Small intestine (tissue), 7 donors: ENCODE data around the gene TNRC6A. TPM values are rescaled to one million over a fixed set of nuclear protein-coding genes. Genes with fewer than 3 reads are reported as not detected.
"Not testable (repeated sequence)": the region's sequence is repeated elsewhere in the genome, so short reads cannot be mapped to it uniquely, and the experiment has no call there.

Source experiments
- DNase-seq, 2 donors: peaks; one replicate each; pipeline versions ENCODE4 v3.0.0 to v3.0.0-alpha.2; 2013
- FAIRE-seq: peaks from 2 replicates; lab custom pipeline; 2012; peaks lifted over from hg19 to GRCh38; lab: Jason Lieb, UNC
- H3K27ac ChIP-seq, 3 donors: one replicate each; pipeline ENCODE4 v1.5.1; 2013; ENCODE audit warnings: low read length in 2 of 3, mild to moderate bottlenecking in 2 of 3, control low read depth in 1 of 3, inconsistent platforms in 1 of 3, low read depth in 1 of 3, moderate library complexity in 1 of 3
- H3K27me3 ChIP-seq, 3 donors: one replicate each; pipeline ENCODE4 v1.6.1; 2013; ENCODE audit warnings: low read length in 3 of 3, inconsistent platforms in 1 of 3; ENCODE audit not compliant: control insufficient read depth in 3 of 3, insufficient read depth in 3 of 3
- H3K36me3 ChIP-seq, 3 donors: one replicate each; pipeline ENCODE4 v1.6.1; 2013; ENCODE audit warnings: low read length in 3 of 3, inconsistent platforms in 1 of 3, low read depth in 1 of 3, mild to moderate bottlenecking in 1 of 3, moderate library complexity in 1 of 3; ENCODE audit not compliant: control insufficient read depth in 3 of 3, insufficient read depth in 2 of 3
- H3K4me1 ChIP-seq, 3 donors: one replicate each; pipeline ENCODE4 v1.6.1; 2013; ENCODE audit warnings: low read length in 2 of 3, inconsistent platforms in 1 of 3, low read depth in 1 of 3, mild to moderate bottlenecking in 1 of 3, moderate library complexity in 1 of 3; ENCODE audit not compliant: control insufficient read depth in 3 of 3, insufficient read depth in 2 of 3
- H3K4me3 ChIP-seq, 3 donors: one replicate each; pipeline ENCODE4 v1.5.1; 2013; ENCODE audit warnings: low read length in 3 of 3, control low read depth in 1 of 3, inconsistent platforms in 1 of 3, low read depth in 1 of 3, mild to moderate bottlenecking in 1 of 3, moderate library complexity in 1 of 3
- H3K9me3 ChIP-seq, 2 donors: one replicate each; pipeline ENCODE4 v1.6.1; 2013; ENCODE audit warnings: low read depth in 1 of 2, low read length in 1 of 2; ENCODE audit not compliant: control insufficient read depth in 2 of 2, insufficient read depth in 1 of 2
- WGBS, 3 donors: extraction: QIAGEN DNeasy Blood & Tissue Kit; methylation state at CpG; one replicate each; pipeline ENCODE4 v1.1.7; 2013; 5-methylcytosine and 5-hydroxymethylcytosine counted together
- polyA plus RNA-seq, 4 donors: library from polyadenylated mRNA; stranded (reverse) in 3 of 4; unstranded in 1 of 4; fragments of 200-250 nt in 3 of 4; fragments of 120-200 nt in 1 of 4; gene quantifications; one replicate each; pipeline versions ENCODE4 v1.2.1 to v1.2.3, GENCODE V29; 2013
- donor health status: healthy with polysubstance abuse.
- donor health status: control.
- donor health status: control.
- donor health status: Bipolar disorder and iron deficiency.
- donor health status: healthy.

The TNRC6A gene
- polyA plus RNA-seq, 4 donors, result 8.1 to 39.8 (median 14.1) TPM

- 87 to 91% (median 87%) methylated on average over 6 of the region's 6 CpGs for WGBS, 3 donors
- H3K4me3 ChIP-seq, H3K27me3 ChIP-seq, DNase-seq, H3K27ac ChIP-seq, H3K4me1 ChIP-seq, FAIRE-seq, H3K9me3 ChIP-seq: not testable (repeated sequence)
- peaks cover 24 to 36% (median 25%) of the 10 kb centered on the region in 3 donors for H3K36me3 ChIP-seq
Measured at GRCh38 chr16:24812813-24813212, 83.4 kb downstream of the TNRC6A start.

GRCh38 chr16:24815021-24815420 is 85.6 kb downstream of the TNRC6A start:
- no peaks in the 10 kb centered on the region for H3K9me3 ChIP-seq
- no peak overlapping the region for H3K27ac ChIP-seq
- peaks cover 21 to 44% (median 41%) of the 10 kb centered on the region in 3 donors for H3K36me3 ChIP-seq
- DNase-seq (no peak), FAIRE-seq (no peak)
- WGBS, 3 donors, result 89 to 91% (median 91%) methylated on average over 7 of the region's 7 CpGs
- H3K4me1 ChIP-seq, result no peaks in the 10 kb centered on the region
- no peak overlapping the region for H3K4me3 ChIP-seq
- H3K27me3 ChIP-seq, result no peaks in the 10 kb centered on the region

GRCh38 chr16:24816688-24817087 is 87.2 kb downstream of the TNRC6A start:
- no peak for FAIRE-seq
- 81 to 94% (median 85%) methylated on average over 6 of the region's 6 CpGs for WGBS, 3 donors
- Histone ChIP-seq H3K4me3 (no peak overlapping the region), H3K9me3 (no peaks in the 10 kb centered on the region), H3K27ac (no peak overlapping the region), H3K36me3 (peaks cover 24 to 54% (median 44%) of the 10 kb centered on the region in 3 donors), H3K27me3 (no peaks in the 10 kb centered on the region), H3K4me1 (no peaks in the 10 kb centered on the region)
- DNase-seq, result no peak

GRCh38 chr16:24819462-24820040 is 90.1 kb downstream of the TNRC6A start:
- WGBS, 3 donors, result 64 to 85% (median 77%) methylated on average over 2 of the region's 2 CpGs

GRCh38 chr16:24820522-24820921 is 91.1 kb downstream of the TNRC6A start:
- H3K9me3 ChIP-seq, result no peaks in the 10 kb centered on the region
- FAIRE-seq (no peak), DNase-seq (no peak)
- 71 to 87% (median 79%) methylated on average over 1 of the region's 1 CpG for WGBS, 3 donors
- H3K36me3 ChIP-seq, result peaks cover 22 to 66% (median 47%) of the 10 kb centered on the region in 3 donors
- no peaks in the 10 kb centered on the region for H3K4me1 ChIP-seq
- H3K27me3 ChIP-seq, result no peaks in the 10 kb centered on the region
- H3K27ac ChIP-seq, result no peak overlapping the region
- H3K4me3 ChIP-seq, result no peak overlapping the region

More at GRCh38 chr16:24819462-24820040, 90.1 kb downstream of the TNRC6A start:
- Histone ChIP-seq H3K36me3 (peaks cover 22 to 72% (median 47%) of the 10 kb centered on the region in 3 donors), H3K27me3 (no peaks in the 10 kb centered on the region), H3K4me3 (no peak overlapping the region), H3K9me3 (no peaks in the 10 kb centered on the region), H3K27ac (no peak overlapping the region), H3K4me1 (no peaks in the 10 kb centered on the region)
- FAIRE-seq, result no peak
- DNase-seq, result no peak

GRCh38 chr16:24821129-24821528 is 91.7 kb downstream of the TNRC6A start:
- Histone ChIP-seq H3K27me3 (no peaks in the 10 kb centered on the region), H3K36me3 (peaks cover 20 to 65% (median 44%) of the 10 kb centered on the region in 3 donors), H3K4me3 (no peak overlapping the region), H3K27ac (no peak overlapping the region), H3K4me1 (no peaks in the 10 kb centered on the region), H3K9me3 (no peaks in the 10 kb centered on the region)
- DNase-seq, result no peak
- WGBS, 3 donors, result 83 to 91% (median 85%) methylated on average over 9 of the region's 9 CpGs
- no peak for FAIRE-seq

GRCh38 chr16:24822542-24822941 is 93.1 kb downstream of the TNRC6A start:
- no peaks in the 10 kb centered on the region for H3K27me3 ChIP-seq
- no peaks in the 10 kb centered on the region for H3K9me3 ChIP-seq
- no peaks in the 10 kb centered on the region for H3K4me1 ChIP-seq
- no peak for FAIRE-seq
- no peak for DNase-seq
- H3K27ac ChIP-seq, result no peak overlapping the region
- H3K36me3 ChIP-seq, result peaks cover 17 to 73% (median 41%) of the 10 kb centered on the region in 3 donors
- H3K4me3 ChIP-seq, result no peak overlapping the region
- 91 to 95% (median 95%) methylated on average over 10 of the region's 10 CpGs for WGBS, 3 donors

- FAIRE-seq (no peak), DNase-seq (no peak)
- Histone ChIP-seq H3K9me3 (no peaks in the 10 kb centered on the region), H3K4me3 (no peak overlapping the region), H3K27ac (no peak overlapping the region), H3K4me1 (no peaks in the 10 kb centered on the region), H3K27me3 (no peaks in the 10 kb centered on the region), H3K36me3 (peaks cover 15 to 72% (median 37%) of the 10 kb centered on the region in 3 donors)
- WGBS, 3 donors, result 89 to 94% (median 93%) methylated on average over 8 of the region's 8 CpGs
Measured at GRCh38 chr16:24822974-24823373, 93.5 kb downstream of the TNRC6A start.

- no peak for FAIRE-seq
- DNase-seq, result no peak
- H3K36me3 ChIP-seq, result peaks cover 7 to 64% (median 16%) of the 10 kb centered on the region in 3 donors
- H3K4me3 ChIP-seq, result no peak overlapping the region
- H3K4me1 ChIP-seq, result no peaks in the 10 kb centered on the region
- no peaks in the 10 kb centered on the region for H3K9me3 ChIP-seq
- no peaks in the 10 kb centered on the region for H3K27me3 ChIP-seq
- H3K27ac ChIP-seq, result no peak overlapping the region
- WGBS, 3 donors, result 86 to 93% (median 87%) methylated on average over 10 of the region's 10 CpGs
Measured at GRCh38 chr16:24825696-24826095, 96.2 kb downstream of the TNRC6A start.
